OCI-LY1 (cell line): ENCODE measurements around the gene TRIM9.

Source experiments
- CTCF ChIP-seq: fragments of 200-600 bp; sonication (generic), shearing (Covaris generic); IDR thresholded peaks from 2 replicates; pipeline ENCODE4 v1.5.1; 2017; ENCODE audit warnings: mild to moderate bottlenecking, antibody characterized with exemption, low read length, moderate library complexity, mixed read lengths
- EZH2 ChIP-seq: fragments of 200-600 bp; sonication (generic), shearing (Covaris generic); IDR thresholded peaks from 2 replicates; pipeline ENCODE4 v1.8.0; 2017; ENCODE audit warnings: borderline replicate concordance, mixed run types, mild to moderate bottlenecking, antibody characterized with exemption, low read length, moderate library complexity, mixed read lengths

- TF ChIP-seq CTCF (no peak), EZH2 (no peak)
Observed at GRCh38 chr14:51020024-51020710, 74.7 kb downstream of the TRIM9 start.
